Body of pancreas (tissue), 4 donors: ENCODE data around the gene MAML2. TPM values are rescaled to one million over a fixed set of nuclear protein-coding genes. Genes with fewer than 3 reads are reported as not detected.
"Not testable (repeated sequence)": the region's sequence is repeated elsewhere in the genome, so short reads cannot be mapped to it uniquely, and the experiment has no call there.

ENCODE experiments used
- ATAC-seq: fragments of 150-250 bp; one replicate; pipeline ENCODE4 v1.9.1; 2016
- DNase-seq, 4 donors: peaks; one replicate each; pipeline ENCODE4 v3.0.0-alpha.2; 2019
- H3K27ac ChIP-seq, 4 donors: fragments of 200-600 bp; sonication (generic); 1 replicate in 3 of 4; 2 replicates in 1 of 4; pipeline versions ENCODE4 v1.5.1 to v1.6.1; 2016 to 2019; ENCODE audit warnings: mild to moderate bottlenecking in 1 of 4, mixed read lengths in 1 of 4, moderate library complexity in 1 of 4
- H3K27me3 ChIP-seq, 2 donors: fragments of 200-600 bp; sonication (generic); one replicate each; pipeline ENCODE4 v1.6.0; 2016; ENCODE audit warnings: mild to moderate bottlenecking in 1 of 2
- H3K36me3 ChIP-seq, 2 donors: fragments of 200-600 bp; sonication (generic); replicated peaks in 1 of 2; 2 replicates each; pipeline ENCODE4 v1.5.1; 2016; ENCODE audit warnings: low read depth in 2 of 2; ENCODE audit not compliant: insufficient read depth in 1 of 2
- H3K4me1 ChIP-seq: fragments of 200-600 bp; sonication (generic); one replicate; pipeline ENCODE4 v1.6.0; 2016
- H3K4me3 ChIP-seq, 2 donors: fragments of 200-600 bp; sonication (generic); 1 replicate in 1 of 2; 2 replicates in 1 of 2; pipeline ENCODE4 v1.5.1; 2016 to 2019
- H3K9me3 ChIP-seq, 3 donors: fragments of 200-600 bp; sonication (generic); 1 replicate in 2 of 3; 2 replicates in 1 of 3; pipeline ENCODE4 v1.5.1; 2016
- POLR2A ChIP-seq, 3 donors: fragments of 450-650 bp; IDR thresholded peaks; one replicate each; pipeline ENCODE4 v1.6.1; 2016; ENCODE audit warnings: antibody characterized with exemption in 3 of 3, mild to moderate bottlenecking in 2 of 3
- WGBS, 2 donors: methylation state at CpG; one replicate each; pipeline ENCODE4 v1.1.5; 2017; 5-methylcytosine and 5-hydroxymethylcytosine counted together
- intact Hi-C: fragments of 100-400 bp; cut with DNase I; formaldehyde crosslinking; loops from one replicate; pipeline ENCODE4 v1.15.1; 2023
- total RNA-seq, 2 donors: library from RNA; depleted of rRNA; stranded (reverse); fragments of >200 nt; gene quantifications; one replicate each; pipeline ENCODE4 v1.1.0, GENCODE V29; 2016
- TF ChIP-seq, protein P1 (sequence below), 7 experiments: fragments of 450-650 bp in 4 of 7; fragments of 200-600 bp in 3 of 7; sonication (generic) in 3 of 7; IDR thresholded peaks; one replicate each; pipeline ENCODE4 v1.5.1; 2016 to 2019; ENCODE audit warnings: antibody characterized with exemption in 7 of 7

Gene MAML2
- total RNA-seq, 2 donors from 2014 or later = 7.9 to 9.9 TPM

DNA sequence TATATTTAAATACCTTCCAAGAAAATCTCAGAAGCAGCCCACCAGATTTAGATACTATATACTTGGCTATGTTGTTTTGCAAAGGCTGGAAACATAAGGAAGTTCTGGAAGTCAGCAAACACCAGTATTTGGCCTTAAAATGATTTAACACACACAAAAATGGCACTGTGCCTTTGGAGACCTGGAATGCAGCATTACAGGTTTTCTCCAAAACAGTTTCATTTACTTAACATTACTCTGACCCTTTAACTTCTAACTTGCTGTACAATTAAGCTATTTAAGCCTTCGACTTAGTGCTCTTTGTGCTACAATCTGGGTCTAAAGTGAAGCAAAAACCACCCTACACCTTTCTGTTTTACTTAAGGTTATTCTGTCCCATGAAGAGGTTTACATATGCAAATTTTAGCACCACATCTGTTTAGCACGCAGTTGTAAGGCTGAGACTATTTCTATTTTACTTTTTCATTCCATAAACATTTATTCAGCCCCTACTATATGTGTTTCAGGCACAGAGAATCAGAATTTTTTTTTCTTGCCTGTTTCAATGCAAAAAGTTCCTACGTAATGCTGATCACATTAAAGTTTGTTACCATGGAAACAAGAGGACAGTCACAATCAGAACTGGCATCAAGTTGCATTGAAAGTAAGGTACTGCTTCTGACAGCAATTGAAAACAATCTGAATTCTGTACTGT is 70.3 kb downstream of the MAML2 start:
- Histone ChIP-seq H3K27me3 (no peaks in the 10 kb centered on the region), H3K4me1 (peaks cover 22% of the 10 kb centered on the region), H3K4me3 (no peak overlapping the region), H3K9me3 (no peaks in the 10 kb centered on the region), H3K36me3 (no peaks in the 10 kb centered on the region), H3K27ac (peak overlapping the region; percentile 12 to 81 (median 69))
- WGBS, 2 donors = 18 to 22% methylated on average over 3 of the region's 3 CpGs
- intact Hi-C loops = no loop called here
- DNase-seq (peak; percentile 44 to 63 (median 58)), ATAC-seq (peak; percentile 91)
- no peak for TF ChIP-seq POLR2A (IDR thresholded peaks at IDR 0.05)
- TF ChIP-seq, protein P1, sequence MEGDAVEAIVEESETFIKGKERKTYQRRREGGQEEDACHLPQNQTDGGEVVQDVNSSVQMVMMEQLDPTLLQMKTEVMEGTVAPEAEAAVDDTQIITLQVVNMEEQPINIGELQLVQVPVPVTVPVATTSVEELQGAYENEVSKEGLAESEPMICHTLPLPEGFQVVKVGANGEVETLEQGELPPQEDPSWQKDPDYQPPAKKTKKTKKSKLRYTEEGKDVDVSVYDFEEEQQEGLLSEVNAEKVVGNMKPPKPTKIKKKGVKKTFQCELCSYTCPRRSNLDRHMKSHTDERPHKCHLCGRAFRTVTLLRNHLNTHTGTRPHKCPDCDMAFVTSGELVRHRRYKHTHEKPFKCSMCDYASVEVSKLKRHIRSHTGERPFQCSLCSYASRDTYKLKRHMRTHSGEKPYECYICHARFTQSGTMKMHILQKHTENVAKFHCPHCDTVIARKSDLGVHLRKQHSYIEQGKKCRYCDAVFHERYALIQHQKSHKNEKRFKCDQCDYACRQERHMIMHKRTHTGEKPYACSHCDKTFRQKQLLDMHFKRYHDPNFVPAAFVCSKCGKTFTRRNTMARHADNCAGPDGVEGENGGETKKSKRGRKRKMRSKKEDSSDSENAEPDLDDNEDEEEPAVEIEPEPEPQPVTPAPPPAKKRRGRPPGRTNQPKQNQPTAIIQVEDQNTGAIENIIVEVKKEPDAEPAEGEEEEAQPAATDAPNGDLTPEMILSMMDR (IDR thresholded peaks at IDR 0.05) = no peak

DNA sequence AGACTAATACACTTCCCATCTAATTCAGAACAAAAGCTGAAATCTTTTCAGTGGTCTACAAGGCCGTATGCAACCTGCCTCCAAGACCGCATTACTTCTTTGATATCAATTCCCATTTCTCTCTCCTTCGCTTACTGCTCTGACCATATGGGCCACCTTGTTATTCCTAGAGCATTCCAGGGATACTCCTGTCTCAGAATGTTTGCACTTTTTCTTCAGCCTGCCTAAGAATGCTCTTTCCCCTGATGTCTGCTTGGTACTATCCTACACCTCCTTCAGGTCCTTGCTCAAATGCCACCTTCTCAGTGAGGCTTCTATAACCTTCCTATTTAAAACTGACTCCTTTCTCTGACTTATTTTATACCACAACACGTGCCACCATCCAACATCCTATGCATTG is 71.2 kb downstream of the MAML2 start:
- Histone ChIP-seq H3K4me1 (peaks cover 26% of the 10 kb centered on the region), H3K4me3 (no peak overlapping the region), H3K27me3 (no peaks in the 10 kb centered on the region), H3K9me3 (no peaks in the 10 kb centered on the region), H3K36me3 (no peaks in the 10 kb centered on the region), H3K27ac (peak overlapping the region in 3 of 4 donors; percentile 68 to 81 (median 70))
- TF ChIP-seq, protein P1 (IDR thresholded peaks at IDR 0.05) = no peak
- TF ChIP-seq POLR2A (IDR thresholded peaks at IDR 0.05) = no peak
- WGBS, 2 donors = 96 to 99% methylated on average over 4 of the region's 4 CpGs
- no peak for DNase-seq
- intact Hi-C loops = no loop called here
- no peak for ATAC-seq

DNA sequence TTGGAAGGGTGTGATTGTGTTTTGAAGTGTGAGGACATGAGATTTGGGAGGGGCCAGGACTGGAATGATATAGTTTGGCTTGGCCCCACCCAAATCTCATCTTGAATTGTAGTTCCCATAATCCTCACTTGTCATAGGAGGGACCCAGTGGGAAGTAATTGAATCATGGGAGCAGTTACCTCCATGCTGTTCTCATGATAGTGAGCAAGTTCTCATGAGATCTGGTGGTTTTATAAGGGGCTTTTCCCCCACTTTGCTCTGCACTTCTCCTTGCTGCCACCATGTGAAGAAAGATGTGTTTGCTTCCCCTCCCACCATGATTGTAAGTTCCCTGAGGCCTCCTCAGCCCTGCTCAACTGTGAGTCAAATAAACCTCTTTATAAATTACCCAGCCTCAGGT is 71.6 kb downstream of the MAML2 start:
- intact Hi-C loops, H3K36me3 ChIP-seq, DNase-seq, H3K9me3 ChIP-seq, H3K4me3 ChIP-seq, H3K27me3 ChIP-seq, ATAC-seq: not testable (repeated sequence)
- Histone ChIP-seq H3K27ac (peak overlapping the region in 2 of 4 donors; percentile 68 to 81), H3K4me1 (peaks cover 26% of the 10 kb centered on the region)

DNA sequence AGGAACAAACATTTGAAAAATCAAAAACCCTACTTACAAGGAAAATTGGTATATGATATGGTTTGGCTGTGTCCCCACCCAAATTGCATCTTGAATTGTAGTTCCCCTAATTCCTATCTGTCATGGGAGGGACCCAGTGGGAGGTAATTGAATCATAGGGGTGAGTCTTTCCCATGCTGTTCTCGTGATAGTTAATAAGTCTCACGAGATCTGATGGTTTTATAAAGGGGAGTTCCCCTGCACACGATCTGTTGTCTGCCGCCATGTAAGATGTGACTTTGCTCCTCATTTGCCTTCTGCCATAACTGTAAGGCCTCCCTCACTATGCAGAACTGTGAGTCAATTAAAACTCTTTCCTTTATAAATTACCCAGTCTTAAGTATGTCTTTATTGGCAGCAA is 74.5 kb downstream of the MAML2 start:
- H3K9me3 ChIP-seq, intact Hi-C loops, DNase-seq, H3K27me3 ChIP-seq, H3K27ac ChIP-seq, H3K36me3 ChIP-seq, H3K4me3 ChIP-seq, ATAC-seq: not testable (repeated sequence)
- peaks cover 26% of the 10 kb centered on the region for H3K4me1 ChIP-seq
- 72 to 87% methylated on average over 4 of the region's 4 CpGs for WGBS, 2 donors

DNA sequence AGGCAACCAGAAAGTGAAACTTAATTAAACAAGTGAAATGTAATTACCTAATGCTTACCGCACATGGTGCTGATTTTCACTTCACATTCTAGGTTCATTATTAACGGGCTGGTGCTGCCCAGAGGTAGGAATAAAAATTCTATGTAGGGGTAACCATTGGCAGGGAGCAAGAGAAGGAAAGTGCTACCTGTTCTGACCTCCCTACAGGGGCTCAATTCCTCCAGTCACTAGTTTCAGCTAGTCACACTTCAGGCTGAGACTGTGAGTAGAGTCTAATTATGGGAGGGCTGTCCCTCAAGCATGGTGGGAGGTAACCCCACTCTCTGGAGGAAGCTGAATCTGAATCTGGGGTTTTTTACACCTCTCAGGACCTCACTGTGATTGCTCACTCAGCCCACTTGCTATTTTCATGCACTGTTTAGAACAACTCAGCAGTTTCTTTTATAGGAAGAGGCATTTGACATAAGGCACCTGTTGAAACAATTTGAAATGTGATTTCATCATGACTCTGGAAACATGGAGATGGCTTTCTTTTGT is 75.4 kb downstream of the MAML2 start:
- intact Hi-C loops = no loop called here
- WGBS, 2 donors = 24 to 34% methylated on average over 2 of the region's 2 CpGs
- Histone ChIP-seq H3K9me3 (no peaks in the 10 kb centered on the region), H3K4me1 (peaks cover 26% of the 10 kb centered on the region), H3K27me3 (no peaks in the 10 kb centered on the region), H3K4me3 (no peak overlapping the region), H3K36me3 (no peaks in the 10 kb centered on the region), H3K27ac (peak overlapping the region in 3 of 4 donors; percentile 57 to 68 (median 59))
- TF ChIP-seq POLR2A (IDR thresholded peaks at IDR 0.05) = no peak
- TF ChIP-seq, protein P1 (IDR thresholded peaks at IDR 0.05) = no peak
- ATAC-seq (peak; percentile 25), DNase-seq (no peak)
